ENCODE results near the gene HNRNPF.

- TF ChIP-seq CTCF (IDR thresholded peaks at IDR 0.05; ENCODE audit: low read depth, low read length) (no peak), POLR2A (IDR thresholded peaks at IDR 0.05; ENCODE audit: extremely low read depth, insufficient read length) (no peak), MAX (IDR thresholded peaks at IDR 0.05; ENCODE audit: low read depth, low read length) (no peak), MYC (IDR thresholded peaks at IDR 0.05; ENCODE audit: low read depth, low read length) (no peak)
Measured at GRCh38 chr10:43352951-43353350, 56.0 kb downstream of the HNRNPF start.
